ENCODE data around the gene ELAVL4.

Gene ELAVL4

DNA sequence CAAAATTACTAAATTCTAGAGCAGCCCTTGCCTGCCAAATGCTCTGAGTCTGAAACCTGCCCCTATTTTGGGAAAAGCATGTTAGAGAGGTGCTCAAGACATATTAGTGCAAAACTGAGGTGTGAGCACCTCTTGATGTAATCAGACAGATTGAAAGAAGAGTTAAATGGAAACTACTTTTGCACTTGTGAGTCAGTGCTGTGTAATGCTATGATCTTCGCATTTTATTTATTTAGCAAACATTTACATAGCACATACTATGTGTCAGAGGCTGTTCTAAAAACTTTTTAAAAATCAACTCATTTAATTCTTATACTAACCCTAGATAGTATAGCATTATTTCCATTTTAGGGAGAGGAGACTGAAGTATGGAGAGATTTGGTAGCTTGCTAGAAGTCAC is 138.1 kb downstream of the ELAVL4 start:
- no peak for DNase-seq

GRCh38 chr1:50251702-50252101 is 143.0 kb downstream of the ELAVL4 start:
- DNase-seq = peak in 35 of 58 donors; percentile 2 to 58 (median 21)

DNA sequence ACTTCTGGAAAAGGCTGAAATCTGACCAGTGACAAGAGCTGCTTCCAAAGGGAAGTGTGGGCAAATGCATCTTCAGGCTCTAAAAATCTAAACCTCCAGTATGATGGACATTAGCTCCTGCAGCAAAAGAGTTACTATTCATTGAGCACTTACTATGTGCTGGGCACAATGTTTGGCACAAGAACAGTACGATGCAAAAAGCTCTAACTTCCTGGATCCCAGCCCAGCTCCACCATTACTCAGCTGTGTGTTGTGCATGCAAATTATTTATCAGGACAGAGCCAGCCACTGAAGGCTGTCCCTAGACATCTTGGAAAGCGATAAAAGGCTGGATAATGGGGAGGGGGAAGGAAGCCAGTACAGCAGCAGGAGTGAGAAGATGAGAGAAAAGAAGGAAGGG is 143.5 kb downstream of the ELAVL4 start:
- DNase-seq = peak in 36 of 58 donors; percentile 1 to 63 (median 20)

Data from anterior cingulate cortex (tissue), 58 donors.